CD4-positive, alpha-beta T cell treated with Interleukin-1 beta for 1 hour (primary cell): ENCODE data around the gene GRK5.

ENCODE experiments used
- DNase-seq, 2 donors: peaks; one replicate each; pipeline ENCODE4 v3.0.0-alpha.2; 2020 to 2022

GRK5 gene

DNA sequence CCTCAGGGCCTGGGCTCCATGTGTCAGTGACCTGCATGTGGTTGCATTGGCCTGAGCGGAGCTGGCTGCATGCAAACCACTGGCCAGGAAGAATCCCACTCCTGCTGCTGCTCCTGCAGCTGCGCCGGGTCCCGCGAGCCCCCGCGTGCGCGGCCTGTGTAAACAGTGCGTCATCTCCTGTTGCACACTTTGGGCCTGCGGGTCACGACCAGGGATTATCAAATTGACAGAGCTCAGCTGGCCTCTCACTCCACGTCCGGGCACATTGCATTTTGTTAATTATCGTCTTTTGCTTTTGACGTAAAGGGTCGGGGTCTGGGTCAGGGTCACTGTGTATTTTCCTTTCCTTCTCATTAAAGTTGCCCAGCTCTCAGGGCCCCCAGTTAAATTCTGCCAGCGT, 202.5 kb downstream of the GRK5 start:
- DNase-seq, result no peak

DNA sequence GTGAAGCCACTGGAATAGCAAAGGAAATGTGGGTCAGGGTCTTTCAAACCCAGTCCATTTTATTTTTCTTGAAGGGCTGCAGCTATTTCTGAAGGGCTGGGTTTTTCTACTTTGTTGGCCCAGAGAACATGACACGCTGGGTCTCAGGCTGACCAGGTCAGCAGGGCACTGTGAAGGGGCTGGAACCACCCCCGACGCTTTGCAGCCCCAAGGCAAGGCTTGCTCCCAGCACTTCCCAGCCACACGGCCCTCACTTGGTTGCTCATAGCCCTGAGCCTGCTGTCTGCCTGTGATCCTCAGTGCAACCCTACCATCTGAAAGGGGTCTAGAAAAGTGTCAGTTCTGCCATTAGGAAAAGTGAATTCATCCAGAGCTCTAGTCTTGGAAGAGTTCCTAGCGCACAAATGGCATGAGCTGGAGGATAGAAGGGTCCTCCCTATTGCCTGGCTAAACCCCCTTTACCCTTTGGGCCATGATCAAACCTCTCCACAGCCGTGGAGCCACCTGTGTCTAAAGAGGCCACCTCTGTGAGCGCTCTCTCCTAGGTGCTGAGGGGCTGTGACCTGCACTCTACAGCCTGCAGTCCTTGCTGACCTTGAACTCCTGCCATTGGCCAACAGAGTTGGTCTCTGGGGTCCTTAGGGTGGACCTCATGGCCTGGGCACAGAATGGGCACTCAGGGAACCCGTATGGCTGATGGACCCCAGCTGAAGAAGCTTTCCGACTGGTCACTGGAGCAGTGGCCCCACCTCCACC, 203.2 kb downstream of the GRK5 start:
- DNase-seq, result no peak

DNA sequence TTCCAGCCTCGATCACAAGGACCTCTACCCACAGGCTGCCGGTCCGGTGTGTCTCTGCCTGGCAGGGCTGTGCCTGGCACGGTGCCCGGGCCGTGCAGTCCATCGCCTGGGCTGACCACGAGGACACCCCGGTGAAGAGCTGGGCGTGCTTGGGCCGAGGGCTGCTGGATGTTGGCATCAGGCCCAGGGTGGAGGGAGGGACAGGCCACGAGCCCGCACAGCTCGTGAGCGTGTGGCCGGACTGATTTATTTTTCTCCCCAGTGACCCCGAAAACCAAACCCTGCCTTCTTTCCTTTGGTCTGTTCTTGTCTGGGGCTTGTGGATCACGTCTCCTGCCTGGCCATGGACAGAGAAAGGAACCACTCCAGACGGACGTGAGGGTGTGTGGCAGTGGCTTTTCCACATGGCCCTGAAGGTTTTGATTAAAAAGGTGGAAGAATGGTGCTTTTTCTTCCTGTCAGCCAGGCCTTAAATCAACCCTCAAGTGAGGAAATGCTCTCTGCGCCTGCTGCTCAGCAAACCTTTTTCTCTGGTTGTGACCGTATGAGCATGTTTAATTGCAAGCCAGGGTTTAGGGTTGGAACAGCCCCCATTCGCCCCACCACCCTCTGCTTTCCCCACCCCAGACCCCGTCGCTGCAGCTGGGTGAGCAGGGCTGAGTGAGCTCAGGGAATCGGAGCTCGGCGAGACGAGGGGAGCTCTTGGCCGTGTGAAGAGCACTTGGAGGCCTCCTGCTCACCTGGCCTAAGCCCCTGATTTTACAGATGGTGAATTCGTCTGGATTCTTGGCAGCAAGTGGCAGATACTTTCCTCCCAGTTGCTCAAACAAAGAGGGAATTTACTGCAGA, 205.1 kb downstream of the GRK5 start:
- DNase-seq, result no peak

DNA sequence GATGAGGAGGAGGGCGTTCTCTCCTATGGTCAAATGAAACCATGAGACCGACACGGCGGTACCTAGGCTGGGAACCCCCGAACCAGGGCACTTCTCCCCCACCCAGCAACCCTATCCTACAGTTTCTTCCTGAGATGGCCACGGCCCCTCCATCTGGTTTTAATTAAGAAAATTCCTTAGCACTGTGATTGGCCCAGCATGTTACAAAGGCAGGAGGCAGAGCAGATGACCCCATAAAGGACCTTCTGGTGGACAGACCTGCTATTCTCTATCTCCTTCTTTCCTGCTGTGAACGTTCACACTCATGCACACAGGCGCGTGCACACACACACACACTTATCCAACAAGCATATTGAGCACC, 205.7 kb downstream of the GRK5 start:
- no peak for DNase-seq

- DNase-seq, result no peak
These were observed 206.2 kb downstream of the GRK5 start for GRCh38 chr10:119413471-119414080.

DNA sequence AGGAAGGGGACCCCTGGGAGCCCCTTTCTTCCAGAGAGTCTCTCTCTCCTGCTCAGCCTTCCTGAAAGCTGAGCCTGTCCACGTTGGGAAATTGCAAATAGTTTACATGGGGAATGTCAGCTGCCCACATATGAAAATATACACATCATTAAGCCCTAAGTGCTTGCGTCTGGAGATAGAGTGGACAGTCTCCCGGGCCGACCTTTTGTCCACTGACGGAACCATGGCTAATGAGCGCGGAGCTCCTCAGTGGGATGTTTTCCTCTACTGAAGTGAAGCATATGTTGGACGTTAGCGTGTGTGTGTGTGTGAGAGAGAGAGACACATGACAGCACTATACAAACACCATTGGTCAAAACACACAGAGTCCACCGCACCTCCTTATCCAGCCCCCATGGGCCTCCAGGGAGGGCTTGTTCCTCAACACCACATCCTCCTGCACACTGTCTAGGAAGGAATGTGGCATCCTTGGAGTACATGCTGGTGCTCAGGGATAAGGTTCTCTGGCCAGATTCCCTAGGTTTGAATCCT, 206.8 kb downstream of the GRK5 start:
- no peak for DNase-seq

DNA sequence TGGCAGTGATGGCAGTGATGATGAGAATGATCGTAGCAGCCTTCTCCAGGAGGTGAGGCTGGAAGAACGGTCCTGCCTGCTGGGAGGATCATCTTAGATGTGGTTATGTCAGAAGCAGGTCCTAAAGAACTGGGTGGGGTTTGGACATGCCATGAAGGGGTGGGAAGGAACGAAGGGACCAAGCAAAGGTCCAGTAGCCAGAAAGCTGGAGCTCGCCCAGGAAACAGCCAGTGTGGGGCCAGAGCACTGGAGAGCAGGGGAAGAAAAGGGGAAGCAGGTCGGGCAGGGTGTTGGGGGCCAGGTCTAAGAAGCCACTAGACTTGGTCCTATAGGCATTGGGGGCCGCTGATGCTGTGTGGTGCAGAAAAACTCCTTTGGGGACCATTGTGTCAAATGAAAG, 207.8 kb downstream of the GRK5 start:
- no peak for DNase-seq

- DNase-seq, result no peak
These were observed 208.4 kb downstream of the GRK5 start for GRCh38 chr10:119415536-119416503.

DNA sequence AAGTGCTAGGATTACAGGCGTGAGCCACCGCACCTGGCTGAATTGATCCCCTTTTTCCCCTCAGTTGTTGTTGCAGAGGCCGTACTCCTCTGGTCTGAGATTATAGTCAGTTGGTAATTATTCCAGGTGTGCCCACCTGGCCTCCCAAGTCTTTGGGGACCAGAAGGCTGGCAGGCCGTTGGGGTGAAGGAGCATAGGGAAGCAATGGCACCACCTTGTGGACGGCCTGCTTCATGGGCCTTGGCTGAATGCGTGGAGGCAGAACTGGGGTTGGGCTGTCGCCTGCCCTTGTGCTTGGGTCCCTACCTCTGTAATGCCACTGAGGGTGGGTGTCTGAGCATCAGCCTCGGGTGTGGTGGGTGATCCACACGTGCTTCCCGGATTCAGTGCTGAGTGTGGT, 209.5 kb downstream of the GRK5 start:
- DNase-seq, result peak; percentile 68 to 74

- no peak for DNase-seq
These were observed 210.5 kb downstream of the GRK5 start for GRCh38 chr10:119417852-119418251.

DNA sequence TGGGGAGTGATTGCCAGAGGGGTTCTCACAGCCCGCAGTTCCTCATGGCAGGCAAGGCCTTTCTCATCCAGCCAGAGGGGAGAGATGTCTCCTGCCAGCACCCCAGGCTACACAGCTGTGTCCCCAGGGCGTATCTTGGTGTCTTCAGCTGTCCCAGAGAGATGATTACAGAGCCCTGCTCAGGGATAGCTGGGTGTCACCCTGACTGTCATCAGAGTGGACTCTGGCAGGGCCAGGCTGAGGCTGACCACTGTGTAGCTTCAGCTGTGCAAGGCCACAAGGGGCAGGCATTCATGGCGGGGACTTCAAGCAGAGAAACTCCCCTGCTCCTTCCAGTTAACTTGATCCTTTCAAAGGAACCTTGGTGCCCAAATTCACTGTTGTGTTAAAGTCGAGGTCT, 211.0 kb downstream of the GRK5 start:
- DNase-seq, result no peak

DNA sequence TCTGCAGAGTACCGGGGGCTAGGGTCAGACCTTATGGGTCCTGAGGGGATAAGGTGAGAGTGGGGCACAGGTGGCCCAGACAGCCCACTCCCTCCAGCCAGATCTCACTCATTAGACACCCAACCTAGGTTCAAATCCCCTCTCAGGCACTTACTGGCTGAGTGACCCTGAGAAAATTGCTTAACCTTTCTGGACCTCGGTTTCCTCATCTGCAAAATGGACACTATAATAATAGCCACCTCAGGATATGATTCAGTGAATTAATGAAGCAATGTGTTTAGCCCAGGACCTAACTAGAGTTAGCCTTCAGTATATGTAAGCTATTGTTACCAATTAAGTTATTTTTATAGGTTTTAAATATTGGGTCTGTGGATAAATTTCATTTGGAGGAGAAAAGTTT, 212.6 kb downstream of the GRK5 start:
- no peak for DNase-seq

DNA sequence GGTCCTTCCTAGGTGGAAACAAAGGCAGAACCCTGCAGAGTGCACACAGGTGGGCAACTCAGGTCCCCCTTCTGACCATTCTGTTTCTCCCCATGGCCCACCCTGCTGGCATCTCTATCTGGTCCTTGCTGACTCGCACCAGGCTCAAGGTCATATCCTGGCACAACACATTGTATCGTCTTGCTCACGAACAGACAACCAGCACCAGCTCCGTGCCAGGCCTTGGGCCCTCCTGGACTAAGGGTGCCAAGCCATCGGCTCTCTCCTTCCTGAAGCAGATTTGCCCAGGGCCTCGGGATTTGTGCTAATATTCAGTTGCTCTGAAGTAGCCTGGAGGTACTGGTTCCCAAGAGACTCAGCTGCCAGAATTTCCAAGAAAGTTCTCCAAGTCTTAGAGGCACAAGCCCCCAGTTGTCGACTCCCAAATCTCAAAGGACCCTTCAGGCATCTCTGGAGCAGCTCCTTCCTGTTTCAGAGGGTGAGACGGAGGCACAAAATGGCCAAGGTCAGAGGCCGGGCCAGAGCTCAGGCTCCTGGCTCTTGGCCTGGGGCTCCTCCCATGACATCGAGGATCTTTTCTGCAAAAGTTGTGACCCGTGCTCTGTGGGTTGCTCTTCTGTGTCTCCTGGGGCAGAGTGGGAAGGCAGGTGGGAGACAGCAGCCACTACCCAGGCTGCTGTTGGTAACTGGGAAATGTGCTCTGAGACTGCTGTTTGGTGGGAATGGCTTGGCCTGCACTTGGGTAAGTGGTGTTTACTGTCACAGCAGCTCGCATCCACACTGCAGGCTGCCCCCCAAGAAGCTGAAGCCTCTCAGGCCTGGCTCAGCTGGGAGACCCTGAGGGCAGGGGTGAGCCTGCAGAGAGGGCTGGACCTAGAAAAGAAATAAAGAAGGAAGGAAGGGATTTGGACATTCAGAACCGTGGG, 213.8 kb downstream of the GRK5 start:
- DNase-seq, result no peak

DNA sequence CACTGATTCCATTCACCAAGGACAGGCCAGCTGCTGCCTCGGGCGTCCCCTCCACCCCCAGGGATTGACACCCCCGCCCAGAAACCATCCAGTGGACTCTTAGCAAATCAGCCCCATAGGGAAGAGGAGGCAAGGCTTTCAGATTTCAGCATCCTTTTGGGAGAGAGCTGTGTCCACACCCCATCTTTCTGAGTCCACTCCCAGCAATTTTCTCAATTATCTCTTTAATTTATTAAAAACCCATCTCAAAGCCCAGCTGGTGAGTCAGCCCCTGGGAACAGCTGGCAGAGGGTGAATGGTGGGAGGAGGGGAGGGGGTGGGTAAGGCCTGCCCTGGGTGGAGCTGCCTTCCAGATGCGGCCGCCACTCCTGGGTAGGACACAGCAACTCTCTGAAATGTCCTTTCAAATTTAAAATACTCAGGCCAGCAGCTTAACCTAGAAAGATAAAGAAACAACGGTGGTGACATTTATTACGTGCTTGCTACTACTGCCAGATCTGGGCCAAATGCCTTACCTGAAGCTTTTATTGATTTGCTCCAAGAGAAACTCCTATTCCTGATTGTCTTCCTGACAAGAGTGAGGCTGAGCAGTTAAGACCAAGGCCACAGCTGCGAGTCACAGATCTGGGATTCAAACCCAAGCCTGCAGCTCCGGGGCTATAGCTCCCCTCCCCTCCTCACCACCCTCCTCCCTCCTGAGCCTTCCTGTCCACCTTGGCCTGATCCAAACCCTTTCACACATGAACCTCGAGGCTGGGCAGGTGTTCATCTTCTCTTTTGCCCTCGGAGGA, 214.7 kb downstream of the GRK5 start:
- DNase-seq, result no peak

- no peak for DNase-seq
These were observed 215.5 kb downstream of the GRK5 start for GRCh38 chr10:119422682-119423509.

- no peak for DNase-seq
These were observed 216.3 kb downstream of the GRK5 start for GRCh38 chr10:119423510-119424257.

DNA sequence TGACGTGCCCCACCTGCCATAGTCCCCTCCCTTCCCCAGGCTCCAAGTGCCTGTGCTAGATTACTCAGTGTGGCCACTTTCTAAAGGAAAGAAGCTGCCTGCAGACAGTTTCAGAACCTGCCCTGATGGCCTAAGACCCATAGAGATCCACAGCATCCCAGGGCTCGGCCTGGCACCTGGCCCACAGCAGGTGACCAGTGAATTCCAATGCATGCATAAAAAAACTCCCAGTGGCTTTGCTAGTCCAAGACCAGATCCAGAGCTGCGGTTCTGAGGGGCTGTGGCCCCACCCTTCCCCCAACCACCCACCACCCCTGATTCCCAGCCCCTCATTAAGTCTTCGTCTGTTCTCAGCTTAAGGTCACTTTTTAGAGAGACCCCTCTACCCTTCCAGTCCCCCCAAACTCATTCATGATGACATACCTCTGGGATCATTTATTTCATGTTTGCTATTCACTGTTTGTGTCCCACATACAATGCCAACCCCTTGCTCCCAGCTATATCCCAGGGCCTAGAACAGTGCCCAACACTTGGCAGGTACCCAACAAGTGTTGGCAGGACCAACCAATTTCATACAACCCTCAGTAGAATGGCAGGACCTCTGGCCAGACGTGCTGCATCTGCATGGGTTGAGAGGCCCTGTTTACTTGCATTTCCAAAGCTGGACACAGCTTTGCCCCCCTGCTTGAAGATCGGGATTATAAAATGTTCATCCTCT, 217.0 kb downstream of the GRK5 start:
- DNase-seq, result no peak
